Testis (tissue), 2 donors: Measurements from ENCODE around the gene BTG2.

Experiments
- CTCF ChIP-seq, 3 experiments: fragments of 450-650 bp in 2 of 3; fragments of 200-600 bp in 1 of 3; sonication (generic) in 1 of 3; IDR thresholded peaks; one replicate each; pipeline ENCODE4 v1.5.1; 2016 to 2019; ENCODE audit warnings: antibody characterized with exemption in 3 of 3, mild to moderate bottlenecking in 2 of 3, moderate library complexity in 1 of 3
- POLR2A ChIP-seq: fragments of 450-650 bp; IDR thresholded peaks from one replicate; pipeline ENCODE4 v1.6.1; 2017; ENCODE audit warnings: antibody characterized with exemption, mild to moderate bottlenecking, moderate library complexity

GRCh38 chr1:203301331-203301668 is 4.0 kb upstream of the BTG2 start:
- TF ChIP-seq CTCF (IDR thresholded peaks at IDR 0.05), result no peak
- TF ChIP-seq POLR2A, result no peak
